ENCODE measurements around the gene ADD2. TPM values are rescaled to one million over a fixed set of nuclear protein-coding genes. Genes with fewer than 3 reads are reported as not detected.

Gene ADD2
- total RNA-seq, 6 experiments from 2014 or later = not detected

GRCh38 chr2:70771446-70771845 is 3.4 kb upstream of the ADD2 start:
- no peak for DNase-seq
- Mint-ChIP-seq H3K36me3 (ENCODE audit: low read depth) (no peaks in the 10 kb centered on the region), H3K9me3 (no peaks in the 10 kb centered on the region), H3K27me3 (ENCODE audit: insufficient read depth) (peaks cover 57% of the 10 kb centered on the region), H3K4me1 (ENCODE audit: low read depth) (0 out of 2 replicates have a peak, but pooled peaks cover 4% of the 10 kb centered on the region), H3K27ac (no peak overlapping the region), H3K4me3 (no peak overlapping the region)
- TF ChIP-seq CTCF (IDR thresholded peaks at IDR 0.05) = no peak

GRCh38 chr2:70769450-70769849 is 1.4 kb upstream of the ADD2 start:
- no peaks in the 10 kb centered on the region for H3K36me3 Mint-ChIP-seq (ENCODE audit: low read depth)
- peaks cover 68% of the 10 kb centered on the region for H3K27me3 Mint-ChIP-seq (ENCODE audit: insufficient read depth)
- DNase-seq = no peak
- no peaks in the 10 kb centered on the region for H3K9me3 Mint-ChIP-seq
- 0 out of 2 replicates have a peak, but pooled peaks cover 5% of the 10 kb centered on the region for H3K4me1 Mint-ChIP-seq (ENCODE audit: low read depth)
- H3K4me3 Mint-ChIP-seq = no peak overlapping the region
- TF ChIP-seq CTCF (IDR thresholded peaks at IDR 0.05) = no peak
- H3K27ac Mint-ChIP-seq = no peak overlapping the region

- no peaks in the 10 kb centered on the region for H3K9me3 Mint-ChIP-seq
- no peaks in the 10 kb centered on the region for H3K36me3 Mint-ChIP-seq (ENCODE audit: low read depth)
- H3K4me3 Mint-ChIP-seq = no peak overlapping the region
- peaks cover 68% of the 10 kb centered on the region for H3K27me3 Mint-ChIP-seq (ENCODE audit: insufficient read depth)
- H3K27ac Mint-ChIP-seq = no peak overlapping the region
- no peak for TF ChIP-seq CTCF (IDR thresholded peaks at IDR 0.05)
- no peak for DNase-seq
- 0 out of 2 replicates have a peak, but pooled peaks cover 5% of the 10 kb centered on the region for H3K4me1 Mint-ChIP-seq (ENCODE audit: low read depth)
Measured at GRCh38 chr2:70768590-70769085, 638 bp upstream of the ADD2 start.

- Mint-ChIP-seq H3K4me3 (no peak overlapping the region), H3K4me1 (ENCODE audit: low read depth) (0 out of 2 replicates have a peak, but pooled peaks cover 5% of the 10 kb centered on the region), H3K9me3 (no peaks in the 10 kb centered on the region), H3K27ac (no peak overlapping the region), H3K36me3 (ENCODE audit: low read depth) (no peaks in the 10 kb centered on the region), H3K27me3 (ENCODE audit: insufficient read depth) (peaks cover 58% of the 10 kb centered on the region)
- no peak for TF ChIP-seq CTCF (IDR thresholded peaks at IDR 0.05)
- no peak for DNase-seq
Measured at GRCh38 chr2:70767079-70767698, 811 bp downstream of the ADD2 start.

- Mint-ChIP-seq H3K4me3 (no peak overlapping the region), H3K9me3 (no peaks in the 10 kb centered on the region), H3K4me1 (ENCODE audit: low read depth) (0 out of 2 replicates have a peak, but pooled peaks cover 5% of the 10 kb centered on the region), H3K27ac (no peak overlapping the region), H3K27me3 (ENCODE audit: insufficient read depth) (peaks cover 60% of the 10 kb centered on the region), H3K36me3 (ENCODE audit: low read depth) (no peaks in the 10 kb centered on the region)
- no peak for TF ChIP-seq CTCF (IDR thresholded peaks at IDR 0.05)
- DNase-seq = no peak
Measured at GRCh38 chr2:70766357-70767078, 1.5 kb downstream of the ADD2 start.
